Neural progenitor cell (in vitro differentiated cells): ENCODE data around the gene MMP1. TPM values are rescaled to one million over a fixed set of nuclear protein-coding genes. Genes with fewer than 3 reads are reported as not detected.

Experiments used
- DNase-seq: peaks from one replicate; pipeline ENCODE4 v3.0.0-alpha.2; 2016; ENCODE audit warnings: low spot score
- H2AFZ ChIP-seq: fragments of 200-600 bp; sonication (generic); replicated peaks from 2 replicates; pipeline ENCODE4 v1.6.1; 2016; ENCODE audit warnings: antibody characterized with exemption
- H3F3A ChIP-seq: fragments of 200-600 bp; sonication (generic); 2 replicates; pipeline ENCODE4 v1.6.1; 2016; ENCODE audit warnings: antibody characterized with exemption, low read depth
- H3K27ac ChIP-seq: fragments of 200-600 bp; sonication (generic); 2 replicates; pipeline ENCODE4 v1.5.1; 2016; ENCODE audit warnings: mild to moderate bottlenecking
- H3K27me3 ChIP-seq: fragments of 200-600 bp; sonication (generic); 2 replicates; pipeline ENCODE4 v1.6.1; 2016; ENCODE audit warnings: mild to moderate bottlenecking, moderate library complexity
- H3K36me3 ChIP-seq: fragments of 200-600 bp; sonication (generic); 2 replicates; pipeline ENCODE4 v1.5.1; 2016
- H3K4me1 ChIP-seq: fragments of 200-600 bp; sonication (generic); 2 replicates; pipeline ENCODE4 v1.6.1; 2016; ENCODE audit warnings: mixed run types
- H3K4me2 ChIP-seq: fragments of 200-600 bp; sonication (generic); 2 replicates; pipeline ENCODE4 v1.6.1; 2016
- H3K4me3 ChIP-seq: fragments of 200-600 bp; sonication (generic); 2 replicates; pipeline ENCODE4 v1.5.1; 2016
- H3K79me2 ChIP-seq: fragments of 200-600 bp; sonication (generic); 2 replicates; pipeline ENCODE4 v1.6.1; 2016; ENCODE audit warnings: low read depth
- H3K9ac ChIP-seq: fragments of 200-600 bp; sonication (generic); 2 replicates; pipeline ENCODE4 v1.6.1; 2016
- H3K9me3 ChIP-seq: fragments of 200-600 bp; sonication (generic); 2 replicates; pipeline ENCODE4 v1.5.1; 2016; ENCODE audit warnings: low read depth
- H4K20me1 ChIP-seq: fragments of 200-600 bp; sonication (generic); 2 replicates; pipeline ENCODE4 v1.6.1; 2016; ENCODE audit warnings: low read depth
- H3K27ac Mint-ChIP-seq: 3 replicates; pipeline ENCODE4 v1.8.0; 2021; ENCODE audit warnings: mixed read lengths
- H3K27me3 Mint-ChIP-seq: 2 replicates; pipeline ENCODE4 v1.8.0; 2022; ENCODE audit warnings: low read depth, mild to moderate bottlenecking, inconsistent platforms, moderate library complexity, mixed read lengths; ENCODE audit not compliant: insufficient read depth
- H3K36me3 Mint-ChIP-seq: 3 replicates; pipeline ENCODE4 v1.8.0; 2021; ENCODE audit warnings: mixed read lengths
- H3K4me1 Mint-ChIP-seq: 3 replicates; pipeline ENCODE4 v1.8.0; 2021; ENCODE audit warnings: mixed read lengths
- H3K4me3 Mint-ChIP-seq: 3 replicates; pipeline ENCODE4 v1.8.0; 2021; ENCODE audit warnings: mild to moderate bottlenecking, moderate library complexity, mixed read lengths
- H3K9me3 Mint-ChIP-seq: 3 replicates; pipeline ENCODE4 v1.8.0; 2020; ENCODE audit warnings: mixed read lengths
- CTCF ChIP-seq: fragments of 200-600 bp; sonication (generic); IDR thresholded peaks from 2 replicates; pipeline ENCODE4 v1.5.1; 2017; ENCODE audit warnings: antibody characterized with exemption, mild to moderate bottlenecking
- EZH2 ChIP-seq: fragments of 200-600 bp; sonication (generic); IDR thresholded peaks from 2 replicates; pipeline ENCODE4 v1.6.1; 2017; ENCODE audit warnings: antibody characterized with exemption, mild to moderate bottlenecking, moderate library complexity
- EZH2phosphoT487 ChIP-seq: fragments of 200-600 bp; sonication (generic); IDR thresholded peaks from 2 replicates; pipeline ENCODE4 v1.6.1; 2017; ENCODE audit warnings: antibody characterized with exemption
- total RNA-seq: library from RNA; depleted of rRNA; stranded (reverse); fragments of >200 nt; gene quantifications from 2 replicates; pipeline ENCODE4 v1.2.3, GENCODE V29; 2015; ENCODE audit warnings: low replicate concordance

MMP1 gene
- total RNA-seq, 1 donor from 2014 or later = not detected

- H3K4me1 Mint-ChIP-seq = no peaks in the 10 kb centered on the region
- Histone ChIP-seq H3K9me3 (no peaks in the 10 kb centered on the region), H2AFZ (no peak overlapping the region), H4K20me1 (no peaks in the 10 kb centered on the region), H3K4me1 (no peaks in the 10 kb centered on the region), H3K4me2 (no peak overlapping the region), H3K27me3 (no peaks in the 10 kb centered on the region), H3K36me3 (no peaks in the 10 kb centered on the region), H3K79me2 (no peaks in the 10 kb centered on the region), H3F3A (no peaks in the 10 kb centered on the region), H3K4me3 (no peak overlapping the region), H3K27ac (no peak overlapping the region), H3K9ac (no peak overlapping the region)
- H3K4me3 Mint-ChIP-seq = no peak overlapping the region
- no peaks in the 10 kb centered on the region for H3K36me3 Mint-ChIP-seq
- DNase-seq = no peak
- no peaks in the 10 kb centered on the region for H3K27me3 Mint-ChIP-seq
- H3K27ac Mint-ChIP-seq = no peak overlapping the region
- H3K9me3 Mint-ChIP-seq = peaks cover 15% of the 10 kb centered on the region
- TF ChIP-seq EZH2phosphoT487 (no peak), EZH2 (no peak), CTCF (no peak)
Observed at GRCh38 chr11:102819491-102819890, 21.5 kb upstream of the MMP1 start.

DNA sequence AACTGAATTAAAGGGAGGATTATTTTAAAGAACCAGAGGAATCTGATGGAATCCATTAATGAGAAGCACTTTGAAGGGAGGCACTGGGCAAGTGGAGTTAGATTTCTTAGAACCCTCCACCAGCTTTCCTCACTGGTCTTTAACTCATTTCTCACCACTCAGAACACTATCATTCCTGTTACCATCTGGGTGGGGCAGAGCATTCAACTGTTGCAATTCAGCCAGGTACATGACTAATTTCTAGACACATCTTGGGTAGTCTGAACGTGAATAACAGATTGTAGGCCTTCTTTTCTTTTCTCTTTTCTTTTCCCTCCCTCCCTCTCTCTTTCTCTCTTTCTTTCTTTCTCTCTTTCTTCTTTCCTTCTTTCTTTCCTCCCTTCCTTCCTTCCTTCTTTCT is 15.5 kb upstream of the MMP1 start:
- H3K27ac ChIP-seq = no peak overlapping the region
- H3F3A ChIP-seq = no peaks in the 10 kb centered on the region
- H3K79me2 ChIP-seq = no peaks in the 10 kb centered on the region
- H3K27me3 Mint-ChIP-seq = peaks cover 2% of the 10 kb centered on the region
- no peak overlapping the region for H3K4me3 Mint-ChIP-seq
- no peaks in the 10 kb centered on the region for H3K36me3 ChIP-seq
- DNase-seq = no peak
- TF ChIP-seq EZH2 (no peak), EZH2phosphoT487 (no peak), CTCF (no peak)
- H3K4me1 ChIP-seq = no peaks in the 10 kb centered on the region
- no peaks in the 10 kb centered on the region for H3K4me1 Mint-ChIP-seq
- H3K9me3 ChIP-seq = no peaks in the 10 kb centered on the region
- peaks cover 15% of the 10 kb centered on the region for H3K9me3 Mint-ChIP-seq
- no peaks in the 10 kb centered on the region for H3K36me3 Mint-ChIP-seq
- H3K27ac Mint-ChIP-seq = no peak overlapping the region
- H3K4me2 ChIP-seq = no peak overlapping the region
- H2AFZ ChIP-seq = no peak overlapping the region
- no peak overlapping the region for H3K9ac ChIP-seq
- H3K4me3 ChIP-seq = no peak overlapping the region
- no peaks in the 10 kb centered on the region for H3K27me3 ChIP-seq
- no peaks in the 10 kb centered on the region for H4K20me1 ChIP-seq

DNA sequence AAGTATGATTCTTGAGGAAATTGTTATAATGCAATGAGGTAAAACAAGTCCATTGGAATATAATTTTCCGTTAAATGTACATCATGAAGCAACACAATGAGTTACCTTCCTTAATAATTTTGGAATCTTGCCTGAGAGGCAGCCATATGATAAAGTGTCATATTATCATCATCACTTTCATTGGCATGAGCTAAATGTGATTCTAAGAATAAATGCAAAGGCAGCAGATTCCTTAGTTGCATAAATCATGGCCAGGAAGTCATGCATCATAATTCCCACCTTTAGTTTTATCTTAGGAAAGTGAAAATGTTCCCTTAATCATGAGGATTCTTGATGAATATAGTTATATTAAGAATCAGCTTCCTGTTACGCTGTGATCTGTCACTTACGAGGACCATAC is 14.2 kb upstream of the MMP1 start:
- no peak overlapping the region for H2AFZ ChIP-seq
- no peaks in the 10 kb centered on the region for H3K9me3 ChIP-seq
- H3K27ac ChIP-seq = no peak overlapping the region
- H3K4me1 Mint-ChIP-seq = no peaks in the 10 kb centered on the region
- no peaks in the 10 kb centered on the region for H3K79me2 ChIP-seq
- H3K27ac Mint-ChIP-seq = no peak overlapping the region
- no peaks in the 10 kb centered on the region for H3F3A ChIP-seq
- H3K9ac ChIP-seq = no peak overlapping the region
- peaks cover 4% of the 10 kb centered on the region for H3K27me3 Mint-ChIP-seq
- DNase-seq = no peak
- H3K4me3 ChIP-seq = no peak overlapping the region
- no peak for TF ChIP-seq EZH2
- TF ChIP-seq CTCF = no peak
- no peak for TF ChIP-seq EZH2phosphoT487
- no peaks in the 10 kb centered on the region for H4K20me1 ChIP-seq
- no peak overlapping the region for H3K4me2 ChIP-seq
- H3K36me3 Mint-ChIP-seq = no peaks in the 10 kb centered on the region
- H3K36me3 ChIP-seq = no peaks in the 10 kb centered on the region
- no peaks in the 10 kb centered on the region for H3K4me1 ChIP-seq
- no peak overlapping the region for H3K4me3 Mint-ChIP-seq
- H3K27me3 ChIP-seq = no peaks in the 10 kb centered on the region
- peaks cover 10% of the 10 kb centered on the region for H3K9me3 Mint-ChIP-seq
